Fibroblast of lung (primary cell): ENCODE data around the gene TMEM143.

Source experiments
- EZH2 ChIP-seq: IDR thresholded peaks from 2 replicates; pipeline ENCODE4 v1.5.1; 2012; ENCODE audit warnings: low read length, control low read depth, mild to moderate bottlenecking; ENCODE audit errors: missing control alignments
- TF ChIP-seq, protein P1 (sequence below), 2 donors: IDR thresholded peaks in 1 of 2; conservative IDR thresholded peaks in 1 of 2; 1 replicate in 1 of 2; 2 replicates in 1 of 2; pipeline ENCODE4 v1.5.1; 2011 to 2012; ENCODE audit warnings: low read length in 2 of 2, control low read depth in 1 of 2, inconsistent platforms in 1 of 2, low read depth in 1 of 2, mild to moderate bottlenecking in 1 of 2

DNA sequence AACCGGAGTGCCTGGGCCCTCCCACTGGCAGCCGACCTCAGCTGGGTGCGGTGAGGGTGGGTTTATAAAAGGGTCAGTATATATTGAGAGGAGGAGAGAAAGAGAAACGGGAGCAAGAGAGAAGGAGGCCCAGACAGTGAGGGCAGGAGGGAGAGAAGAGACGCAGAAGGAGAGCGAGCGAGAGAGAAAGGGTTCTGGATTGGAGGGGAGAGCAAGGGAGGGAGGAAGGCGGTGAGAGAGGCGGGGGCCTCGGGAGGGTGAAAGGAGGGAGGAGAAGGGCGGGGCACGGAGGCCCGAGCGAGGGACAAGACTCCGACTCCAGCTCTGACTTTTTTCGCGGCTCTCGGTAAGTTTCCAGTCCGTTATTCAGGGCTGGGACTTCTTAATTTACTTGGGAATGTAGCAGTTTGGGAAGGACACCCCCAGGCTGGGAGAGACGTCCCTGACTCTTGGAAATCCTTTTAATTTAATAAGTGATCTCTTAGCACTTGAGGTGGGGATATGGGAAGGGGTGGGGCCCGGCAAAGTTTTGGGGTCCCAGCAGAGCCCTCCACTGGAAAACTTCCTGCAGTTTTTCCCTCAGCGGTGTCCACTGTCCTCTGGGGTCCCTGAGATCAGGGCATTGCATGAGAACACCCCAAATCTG lies 38.4 kb downstream of the TMEM143 start, which contains the start of gene EMP3:
- TF ChIP-seq, protein P1, sequence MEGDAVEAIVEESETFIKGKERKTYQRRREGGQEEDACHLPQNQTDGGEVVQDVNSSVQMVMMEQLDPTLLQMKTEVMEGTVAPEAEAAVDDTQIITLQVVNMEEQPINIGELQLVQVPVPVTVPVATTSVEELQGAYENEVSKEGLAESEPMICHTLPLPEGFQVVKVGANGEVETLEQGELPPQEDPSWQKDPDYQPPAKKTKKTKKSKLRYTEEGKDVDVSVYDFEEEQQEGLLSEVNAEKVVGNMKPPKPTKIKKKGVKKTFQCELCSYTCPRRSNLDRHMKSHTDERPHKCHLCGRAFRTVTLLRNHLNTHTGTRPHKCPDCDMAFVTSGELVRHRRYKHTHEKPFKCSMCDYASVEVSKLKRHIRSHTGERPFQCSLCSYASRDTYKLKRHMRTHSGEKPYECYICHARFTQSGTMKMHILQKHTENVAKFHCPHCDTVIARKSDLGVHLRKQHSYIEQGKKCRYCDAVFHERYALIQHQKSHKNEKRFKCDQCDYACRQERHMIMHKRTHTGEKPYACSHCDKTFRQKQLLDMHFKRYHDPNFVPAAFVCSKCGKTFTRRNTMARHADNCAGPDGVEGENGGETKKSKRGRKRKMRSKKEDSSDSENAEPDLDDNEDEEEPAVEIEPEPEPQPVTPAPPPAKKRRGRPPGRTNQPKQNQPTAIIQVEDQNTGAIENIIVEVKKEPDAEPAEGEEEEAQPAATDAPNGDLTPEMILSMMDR (conservative IDR thresholded peaks at IDR 0.05 in 1 of 2, IDR thresholded peaks at IDR 0.05 in 1 of 2; ENCODE audit: low read depth in 1 of 2, low read length in 2 of 2): no peak
- no peak for TF ChIP-seq EZH2
